Skin of body (tissue), 3 donors: Measurements from ENCODE around the gene TMC2. TPM values are rescaled to one million over a fixed set of nuclear protein-coding genes. Genes with fewer than 3 reads are reported as not detected.
A peak's percentile ranks its signal among the peaks of the same experiment; 100 is the strongest.
"Not testable (repeated sequence)": the region's sequence is repeated elsewhere in the genome, so short reads cannot be mapped to it uniquely, and the experiment has no call there.

ENCODE experiments used
- DNase-seq: peaks from one replicate; lab custom pipeline; 2025; lab: John Stamatoyannopoulos, UW
- small RNA-seq: library from RNA; depleted of rRNA; stranded (forward); fragments of <200 nt; gene quantifications from one replicate; pipeline ENCODE3, GENCODE V24; 2014; ENCODE audit warnings: low replicate concordance
- total RNA-seq: library from RNA; depleted of rRNA; stranded (reverse); fragments of >200 nt; gene quantifications from one replicate; pipeline ENCODE4 v1.2.3, GENCODE V29; 2014

The TMC2 gene
- total RNA-seq, 1 donor from 2014 or later = 0.10 TPM

DNA sequence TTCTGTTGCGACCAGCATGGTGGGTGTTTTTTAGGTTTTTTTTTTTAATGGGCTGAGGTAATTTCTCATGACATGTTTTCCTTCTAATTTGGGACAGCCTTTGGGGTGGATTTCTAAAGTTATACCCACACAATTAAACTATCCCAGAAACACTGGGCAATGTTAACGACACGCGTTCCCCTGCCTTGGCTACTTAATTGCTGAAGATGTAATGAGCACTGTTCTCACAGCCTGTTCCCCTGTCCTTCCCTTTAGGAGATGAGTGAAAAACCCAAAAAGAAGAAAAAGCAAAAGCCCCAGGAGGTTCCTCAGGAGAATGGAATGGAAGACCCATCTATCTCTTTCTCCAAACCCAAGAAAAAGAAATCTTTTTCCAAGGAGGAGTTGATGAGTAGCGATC lies 121.3 kb downstream of the TMC2 start:
- no peak for DNase-seq

GRCh38 chr20:2658414-2659354 lies 122.3 kb downstream of the TMC2 start:
- no peak for DNase-seq

GRCh38 chr20:2659547-2659946 lies 123.2 kb downstream of the TMC2 start:
- DNase-seq = no peak

GRCh38 chr20:2663364-2663886 lies 127.1 kb downstream of the TMC2 start:
- DNase-seq = no peak

DNA sequence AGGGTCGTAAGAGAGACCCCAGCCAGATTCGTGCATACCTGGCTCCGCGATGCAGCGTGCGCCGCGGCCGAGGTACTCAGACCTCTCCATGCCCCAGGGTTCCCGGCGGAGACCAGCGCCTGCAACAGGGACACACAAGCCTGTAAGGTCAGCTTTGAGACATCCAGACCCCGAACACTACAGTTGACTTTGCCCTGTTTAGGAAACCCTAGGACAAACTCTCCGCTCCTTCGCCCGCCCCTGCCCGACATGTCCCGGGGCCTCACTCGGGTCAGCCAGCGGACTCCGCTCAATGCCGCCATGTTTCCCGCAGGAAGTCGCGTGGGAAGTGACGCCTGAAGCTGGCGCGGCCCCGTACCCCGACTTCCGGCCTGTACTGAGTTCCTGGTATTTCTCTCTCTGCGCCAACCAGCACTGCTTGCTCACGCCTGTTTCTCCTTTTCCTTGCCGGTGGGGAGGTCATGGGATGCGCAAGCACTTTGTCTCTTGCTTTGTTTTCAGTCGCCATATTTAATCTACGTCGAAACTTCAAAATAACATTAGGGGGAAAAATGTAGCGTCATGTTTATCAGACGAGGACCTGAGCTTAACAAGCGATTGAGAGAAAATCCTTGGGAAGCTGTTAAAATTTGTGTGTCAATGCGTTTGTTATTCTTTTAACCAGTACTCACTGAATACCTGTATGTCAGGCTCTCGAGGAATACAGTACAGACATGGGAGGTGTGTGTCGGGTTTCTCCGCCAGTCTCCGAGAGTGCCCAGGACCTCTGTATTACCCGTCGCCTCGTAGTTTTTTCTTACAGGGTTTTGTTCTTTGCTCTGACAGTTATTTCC lies 127.7 kb downstream of the TMC2 start, which contains the start of gene IDH3B:
IDH3B (minus strand) TSS at position 330 of the 833 bp plus-strand sequence; CDS start at position 302, 28 bp downstream.
- DNase-seq = peak; percentile 93

GRCh38 chr20:2671977-2672376 lies 135.6 kb downstream of the TMC2 start:
- no peak for DNase-seq

DNA sequence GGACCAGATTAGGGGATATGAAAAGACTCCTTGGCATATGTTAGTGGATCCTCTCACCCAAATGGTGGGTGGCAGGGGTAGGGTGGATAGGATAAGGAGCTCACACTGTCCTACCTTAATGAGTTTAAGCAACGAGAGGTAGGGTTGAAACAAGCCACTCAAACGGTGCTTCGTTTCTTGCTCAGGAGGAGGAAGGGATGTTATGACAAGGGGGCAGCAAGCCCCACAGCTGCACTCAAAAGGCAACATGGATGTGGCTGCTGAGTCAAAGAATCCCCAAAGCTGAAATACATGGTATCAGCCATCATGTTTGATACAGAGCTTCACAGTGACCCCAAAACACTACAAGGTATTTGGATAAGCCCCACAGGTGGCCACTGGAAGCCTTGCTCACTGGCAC lies 136.1 kb downstream of the TMC2 start:
- no peak for DNase-seq

DNA sequence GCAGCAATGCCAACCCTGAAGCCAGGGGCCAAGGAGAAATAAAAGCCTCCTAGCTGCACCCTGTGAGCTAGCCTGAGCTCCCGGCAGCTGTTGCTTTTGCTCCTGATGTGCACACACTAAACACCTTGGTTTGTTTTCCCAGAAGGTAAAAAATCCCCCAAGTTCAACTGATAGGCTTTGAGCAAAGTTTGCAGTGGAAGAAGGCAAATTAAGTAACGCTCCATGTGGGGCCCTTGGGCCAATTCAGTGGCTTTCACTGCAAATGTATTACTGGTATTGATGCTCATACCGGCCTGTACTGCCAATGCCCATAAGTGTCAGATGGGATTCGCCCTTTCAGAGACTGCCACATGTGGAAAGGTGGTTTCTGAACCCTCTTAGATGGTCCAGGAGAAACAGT lies 137.1 kb downstream of the TMC2 start:
- DNase-seq = no peak

DNA sequence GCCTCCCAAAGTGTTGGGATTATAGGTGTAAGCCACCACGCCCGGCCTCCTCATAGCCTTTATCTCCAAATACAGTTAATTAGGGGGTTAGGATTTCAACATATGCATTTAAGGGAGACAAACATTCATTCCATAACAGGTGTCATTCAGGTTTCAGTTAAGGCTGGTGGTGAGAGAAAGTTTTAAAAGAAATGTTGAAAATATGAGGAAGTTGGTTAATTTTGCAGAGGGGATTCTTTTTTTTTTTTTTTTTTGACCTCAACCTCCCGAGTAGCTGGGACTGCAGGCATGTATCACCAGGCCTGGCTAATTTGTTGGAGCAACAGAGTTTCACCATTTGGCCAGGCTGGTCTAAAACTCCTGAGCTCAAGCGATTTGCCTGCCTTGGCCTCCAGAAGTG lies 143.7 kb downstream of the TMC2 start:
- no peak for DNase-seq

GRCh38 chr20:2682040-2682439 lies 145.7 kb downstream of the TMC2 start:
- not testable (repeated sequence) for DNase-seq

- DNase-seq = not testable (repeated sequence)
Measured at GRCh38 chr20:2684817-2685216, 148.4 kb downstream of the TMC2 start.

- DNase-seq = no peak
Measured at GRCh38 chr20:2687514-2687913, 151.1 kb downstream of the TMC2 start.

- no peak for DNase-seq
Measured at GRCh38 chr20:2688041-2688591, 151.7 kb downstream of the TMC2 start.

- no peak for DNase-seq
Measured at GRCh38 chr20:2690213-2690612, 153.8 kb downstream of the TMC2 start.

DNA sequence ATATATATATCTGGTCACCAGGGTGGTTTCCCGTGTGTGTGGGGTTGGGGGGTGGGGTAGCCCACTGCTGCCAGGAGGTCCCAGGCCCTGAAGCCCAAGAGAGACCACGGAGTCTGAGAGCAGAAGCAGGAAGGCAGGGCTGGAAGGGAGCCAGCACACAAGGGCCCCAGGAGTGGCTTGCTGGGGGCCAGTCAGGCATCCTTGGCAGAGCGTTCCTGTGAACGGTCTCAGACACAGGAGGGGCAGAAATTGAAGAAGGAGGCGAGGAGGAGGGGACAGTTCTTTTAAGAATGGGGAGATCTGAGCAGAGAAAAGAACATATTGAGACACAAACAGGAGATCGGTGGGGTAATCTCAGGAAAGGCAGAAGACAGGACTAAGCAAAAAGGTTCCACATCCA lies 154.3 kb downstream of the TMC2 start:
- no peak for DNase-seq

DNA sequence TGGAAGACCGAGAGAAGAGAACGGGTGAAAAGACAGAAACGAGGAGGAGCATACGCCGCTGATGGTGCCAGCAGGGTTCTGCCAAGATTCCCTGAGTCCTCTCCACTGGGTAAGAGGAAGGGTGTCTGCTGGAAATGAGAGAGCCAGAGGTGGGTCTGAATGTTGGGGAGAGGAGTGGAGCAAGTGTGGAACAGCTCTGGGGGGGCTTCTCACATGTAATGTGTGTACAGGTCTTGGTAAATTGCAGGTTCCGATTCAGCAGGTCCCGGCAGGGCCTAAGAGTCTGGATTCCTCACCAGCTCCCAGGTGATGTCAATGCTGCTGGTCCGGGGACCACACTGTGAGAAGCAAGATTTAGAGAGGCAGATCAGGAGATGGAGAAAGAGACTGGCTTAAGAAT lies 154.8 kb downstream of the TMC2 start:
- no peak for DNase-seq

Small RNA genes within 50 kb of the gene (small RNA-seq; reads per million reads assigned to genes)
- gene SNORA51 = not detected
- gene SNORD110 = not detected
- gene SNORD56 = not detected
- gene SNORD57 = not detected
- gene SNORD86 = not detected

Other genes with a start within 250 kb of the TMC2 start
- gene TGM3, start 240.6 kb upstream of the TMC2 start, total RNA-seq = 16.6 TPM
- gene TGM6, start 155.7 kb upstream of the TMC2 start, total RNA-seq = 6.1 TPM
- 81.6 TPM for gene SNRPB, start 65.8 kb upstream of the TMC2 start, total RNA-seq
- gene ZNF343, start 27.7 kb upstream of the TMC2 start, total RNA-seq = 17.4 TPM
- 98.3 TPM for gene NOP56, start 116.1 kb downstream of the TMC2 start, total RNA-seq
- gene IDH3B, start 127.6 kb downstream of the TMC2 start, total RNA-seq = 65.0 TPM
- 2.5 TPM for gene EBF4, start 156.2 kb downstream of the TMC2 start, total RNA-seq